Measurements from ENCODE around the gene ACTG2.

ACTG2 gene

GRCh38 chr2:73895473-73895872 is 2.7 kb downstream of the ACTG2 start:
- no peaks in the 10 kb centered on the region for H3K9me2 ChIP-seq (replicated peaks; ENCODE audit: low read depth, low read length)
- no peak overlapping the region for H3K4me2 ChIP-seq (ENCODE audit: low read depth, low read length, poor library complexity, severe bottlenecking)
- no peak overlapping the region for H3K4me3 ChIP-seq (ENCODE audit: low read length, poor library complexity, severe bottlenecking)
- no peaks in the 10 kb centered on the region for H3K36me3 ChIP-seq (ENCODE audit: insufficient read depth, low read length)
- H4K20me1 ChIP-seq (ENCODE audit: insufficient read depth, low read length, poor library complexity, severe bottlenecking), result no peaks in the 10 kb centered on the region
- H3F3A ChIP-seq (ENCODE audit: low read depth), result peaks cover 4% of the 10 kb centered on the region; the same call in 1 of the 2 replicates
- H3K9me3 ChIP-seq (ENCODE audit: insufficient read depth, low read depth, low read length), result no peaks in the 10 kb centered on the region
- TF ChIP-seq EZH2phosphoT487 (IDR thresholded peaks at IDR 0.05; ENCODE audit: borderline replicate concordance) (no peak), CTCF (conservative IDR thresholded peaks at IDR 0.05; ENCODE audit: low read length) (no peak)
- no peaks in the 10 kb centered on the region for H3K79me2 ChIP-seq (ENCODE audit: insufficient read depth, low read length)
- H3K4me1 ChIP-seq (ENCODE audit: insufficient read depth, low read length, poor library complexity, severe bottlenecking), result peaks cover 31% of the 10 kb centered on the region
- no peak overlapping the region for H3K9ac ChIP-seq (ENCODE audit: low read depth, low read length, poor library complexity, severe bottlenecking)
- no peak overlapping the region for H2AFZ ChIP-seq (ENCODE audit: low read length)
- H3K27me3 ChIP-seq (ENCODE audit: insufficient read depth, low read length, poor library complexity, severe bottlenecking), result no peaks in the 10 kb centered on the region

DNA sequence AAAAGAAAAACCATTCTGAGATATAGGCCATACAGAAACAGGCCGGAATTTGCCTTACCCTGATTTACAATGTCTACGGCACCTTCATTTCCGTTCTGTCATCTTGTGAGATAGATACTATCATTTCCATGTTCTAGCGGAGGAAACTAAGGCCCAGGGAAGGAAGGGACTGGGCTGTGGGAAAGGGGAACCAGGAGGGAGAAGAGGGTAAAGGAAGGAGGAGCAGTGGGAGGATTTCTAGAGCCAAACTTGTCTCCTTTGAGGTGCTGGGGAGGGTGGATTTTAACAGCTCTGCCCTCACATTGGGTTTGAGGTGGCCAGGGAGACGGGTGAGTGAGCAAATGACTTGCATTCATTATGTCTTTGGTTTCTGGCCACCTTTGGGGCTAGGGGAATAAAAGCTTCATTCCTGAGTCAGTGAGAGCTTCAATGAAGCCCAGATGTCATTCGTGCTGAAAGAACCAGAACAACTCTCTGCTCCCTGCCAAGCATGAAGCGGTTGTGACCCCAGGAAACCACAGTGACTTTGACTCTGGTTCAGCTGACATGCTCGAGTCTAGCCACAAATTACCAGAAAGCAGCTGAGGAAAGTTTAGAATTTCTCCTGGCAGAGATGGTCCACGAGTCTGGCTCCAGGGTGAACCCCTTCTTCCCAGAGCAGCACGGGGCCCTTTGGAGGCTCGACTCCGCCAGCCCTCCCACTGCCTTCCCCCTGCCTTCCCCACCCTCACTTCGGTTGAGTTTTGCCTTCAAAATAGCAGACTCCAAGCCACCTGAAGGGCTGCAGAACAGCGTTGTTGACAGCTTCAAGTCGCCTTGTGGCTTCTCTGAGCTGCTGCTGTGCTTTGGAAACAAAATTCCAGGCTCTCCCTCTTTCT is 3.8 kb downstream of the ACTG2 start:
- Histone ChIP-seq H3K4me3 (ENCODE audit: low read length, poor library complexity, severe bottlenecking) (peak overlapping the region; percentile 61), H4K20me1 (ENCODE audit: insufficient read depth, low read length, poor library complexity, severe bottlenecking) (no peaks in the 10 kb centered on the region)

DNA sequence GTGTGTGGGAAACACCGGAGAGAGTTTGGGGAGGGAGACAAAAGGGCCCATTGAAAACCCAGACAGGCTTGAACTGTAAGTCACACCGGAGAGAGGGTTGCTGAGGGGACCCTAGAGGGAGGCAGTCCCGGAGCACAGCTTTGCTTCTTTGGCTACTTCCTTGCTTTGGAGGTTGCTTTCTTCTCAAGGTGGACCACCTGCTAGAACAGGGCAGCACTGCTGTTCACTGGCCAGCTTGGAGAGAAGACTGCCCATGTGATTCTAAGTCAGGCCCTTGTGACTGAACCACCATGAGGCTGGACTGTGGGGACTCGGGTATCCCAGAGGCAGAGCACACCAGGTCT is 4.4 kb downstream of the ACTG2 start:
- Histone ChIP-seq H3K79me2 (ENCODE audit: insufficient read depth, low read length) (no peaks in the 10 kb centered on the region), H3K27me3 (ENCODE audit: insufficient read depth, low read length, poor library complexity, severe bottlenecking) (no peaks in the 10 kb centered on the region), H3K9me2 (replicated peaks; ENCODE audit: low read depth, low read length) (no peaks in the 10 kb centered on the region), H3K9ac (ENCODE audit: low read depth, low read length, poor library complexity, severe bottlenecking) (peak overlapping the region; percentile 61), H3F3A (ENCODE audit: low read depth) (peaks cover 4% of the 10 kb centered on the region; the same call in 1 of the 2 replicates), H3K9me3 (ENCODE audit: insufficient read depth, low read depth, low read length) (no peaks in the 10 kb centered on the region), H2AFZ (ENCODE audit: low read length) (peak overlapping the region; percentile 79), H3K4me1 (ENCODE audit: insufficient read depth, low read length, poor library complexity, severe bottlenecking) (peaks cover 41% of the 10 kb centered on the region), H3K4me3 (ENCODE audit: low read length, poor library complexity, severe bottlenecking) (peak overlapping the region; percentile 61), H3K36me3 (ENCODE audit: insufficient read depth, low read length) (no peaks in the 10 kb centered on the region), H4K20me1 (ENCODE audit: insufficient read depth, low read length, poor library complexity, severe bottlenecking) (no peaks in the 10 kb centered on the region), H3K4me2 (ENCODE audit: low read depth, low read length, poor library complexity, severe bottlenecking) (peak overlapping the region; percentile 86)
- no peak for TF ChIP-seq CTCF (conservative IDR thresholded peaks at IDR 0.05; ENCODE audit: low read length)
- TF ChIP-seq EZH2phosphoT487 (IDR thresholded peaks at IDR 0.05; ENCODE audit: borderline replicate concordance), result no peak

More for the DNA sequence above, 3.8 kb downstream of the ACTG2 start:
- peaks cover 4% of the 10 kb centered on the region; the same call in 1 of the 2 replicates for H3F3A ChIP-seq (ENCODE audit: low read depth)
- H3K9me3 ChIP-seq (ENCODE audit: insufficient read depth, low read depth, low read length), result no peaks in the 10 kb centered on the region
- TF ChIP-seq CTCF (conservative IDR thresholded peaks at IDR 0.05; ENCODE audit: low read length) (no peak), EZH2phosphoT487 (IDR thresholded peaks at IDR 0.05; ENCODE audit: borderline replicate concordance) (no peak)
- no peaks in the 10 kb centered on the region for H3K9me2 ChIP-seq (replicated peaks; ENCODE audit: low read depth, low read length)
- H3K79me2 ChIP-seq (ENCODE audit: insufficient read depth, low read length), result no peaks in the 10 kb centered on the region
- H3K9ac ChIP-seq (ENCODE audit: low read depth, low read length, poor library complexity, severe bottlenecking), result peak overlapping the region; percentile 61
- peak overlapping the region; percentile 86 for H3K4me2 ChIP-seq (ENCODE audit: low read depth, low read length, poor library complexity, severe bottlenecking)
- H3K36me3 ChIP-seq (ENCODE audit: insufficient read depth, low read length), result no peaks in the 10 kb centered on the region
- peak overlapping the region; percentile 79 for H2AFZ ChIP-seq (ENCODE audit: low read length)
- H3K4me1 ChIP-seq (ENCODE audit: insufficient read depth, low read length, poor library complexity, severe bottlenecking), result peaks cover 35% of the 10 kb centered on the region
- H3K27me3 ChIP-seq (ENCODE audit: insufficient read depth, low read length, poor library complexity, severe bottlenecking), result no peaks in the 10 kb centered on the region

Data from Loucy (cell line).